Adipose tissue (tissue), 3 donors: Measurements from ENCODE around the gene RASIP1. TPM values are rescaled to one million over a fixed set of nuclear protein-coding genes. Genes with fewer than 3 reads are reported as not detected.
"Not testable (repeated sequence)": the region's sequence is repeated elsewhere in the genome, so short reads cannot be mapped to it uniquely, and the experiment has no call there.

Experiments
- H3K27ac ChIP-seq: one replicate; pipeline ENCODE4 v1.5.1; 2013; ENCODE audit warnings: low read depth, low read length
- WGBS, 3 donors: extraction: QIAGEN DNeasy Blood & Tissue Kit; methylation state at CpG; one replicate each; pipeline ENCODE4 v1.1.7; 2013; 5-methylcytosine and 5-hydroxymethylcytosine counted together
- polyA plus RNA-seq, 3 donors: library from polyadenylated mRNA; stranded (reverse); fragments of 200-250 nt; gene quantifications; one replicate each; pipeline ENCODE4 v1.2.3, GENCODE V29; 2013
- donor health status: healthy with polysubstance abuse.
- donor health status: Bipolar disorder and iron deficiency.
- donor health status: healthy.

The RASIP1 gene
- polyA plus RNA-seq, 3 donors: 8.9 to 58.3 (median 34.8) TPM

- WGBS, 3 donors: 34 to 62% (median 56%) methylated on average over 15 of the region's 15 CpGs
- no peak overlapping the region for H3K27ac ChIP-seq
These were observed 21.6 kb downstream of the RASIP1 start for GRCh38 chr19:48718711-48719231.

- not testable (repeated sequence) for H3K27ac ChIP-seq
- 91 to 96% (median 91%) methylated on average over 12 to 13 of the region's 13 CpGs for WGBS, 3 donors
These were observed 22.3 kb downstream of the RASIP1 start for GRCh38 chr19:48718106-48718505.

DNA sequence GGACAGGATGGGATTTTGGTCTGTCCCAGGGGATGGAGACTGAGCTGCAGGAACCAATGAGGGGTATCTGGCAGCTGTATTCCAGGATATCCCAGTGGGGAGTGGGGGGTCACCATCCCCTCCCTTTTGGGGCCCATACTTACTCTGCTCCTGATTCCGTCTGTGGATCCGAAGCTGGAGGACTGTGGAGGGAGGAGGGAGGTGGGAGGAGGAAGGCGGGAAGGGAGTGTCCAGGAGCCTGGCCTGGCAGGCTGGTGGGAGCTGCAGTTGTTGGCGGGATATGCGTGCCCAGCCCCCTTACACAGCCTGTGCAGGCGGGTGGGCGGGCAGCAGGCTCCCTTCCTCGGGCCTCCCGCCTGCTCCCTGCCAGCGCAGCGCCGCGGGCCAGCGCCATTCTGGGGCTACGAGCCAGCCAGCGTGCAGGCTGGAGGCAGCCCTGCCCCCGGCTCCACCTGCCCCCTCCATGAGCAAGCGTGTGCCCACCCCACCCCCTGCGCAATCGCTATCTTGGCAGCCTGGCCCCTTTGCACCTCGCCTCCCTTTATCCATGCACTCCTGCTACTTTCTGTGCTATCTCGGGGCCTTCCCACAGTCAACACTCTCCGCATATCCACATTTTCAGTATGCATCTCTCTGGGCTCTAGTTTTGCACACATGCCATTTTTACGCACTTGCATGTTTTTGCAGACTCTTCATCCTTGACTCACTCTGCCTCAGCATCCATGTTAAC is 23.7 kb downstream of the RASIP1 start:
- 23 to 35% (median 35%) methylated on average over 19 to 24 of the region's 24 CpGs for WGBS, 3 donors
- no peak overlapping the region for H3K27ac ChIP-seq

DNA sequence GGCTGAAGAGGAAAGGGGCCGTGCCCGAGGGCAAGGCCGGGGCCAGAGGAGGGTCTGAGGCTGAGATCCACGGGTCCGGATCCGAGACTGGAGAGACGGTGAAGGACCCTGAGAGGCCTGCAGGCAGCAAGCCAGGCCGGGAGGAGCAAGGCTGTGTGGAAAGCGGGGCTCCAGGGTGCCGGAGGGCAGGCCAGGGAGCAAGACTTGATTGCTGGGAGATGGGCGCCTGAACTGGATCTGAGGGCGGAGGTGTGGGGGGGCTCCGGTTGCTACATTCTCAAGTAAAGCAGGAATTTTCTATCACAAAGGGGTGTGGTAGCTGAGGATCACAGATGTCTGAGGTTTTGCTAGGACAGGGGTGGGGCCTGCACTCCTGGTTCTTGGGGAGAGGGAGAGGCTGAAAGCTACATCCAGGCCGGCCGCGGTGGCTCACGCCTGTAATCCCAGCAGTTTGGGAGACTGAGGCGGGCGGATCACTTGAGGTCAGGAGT is 24.7 kb downstream of the RASIP1 start:
- no peak overlapping the region for H3K27ac ChIP-seq
- 60 to 74% (median 65%) methylated on average over 18 to 19 of the region's 19 CpGs for WGBS, 3 donors

DNA sequence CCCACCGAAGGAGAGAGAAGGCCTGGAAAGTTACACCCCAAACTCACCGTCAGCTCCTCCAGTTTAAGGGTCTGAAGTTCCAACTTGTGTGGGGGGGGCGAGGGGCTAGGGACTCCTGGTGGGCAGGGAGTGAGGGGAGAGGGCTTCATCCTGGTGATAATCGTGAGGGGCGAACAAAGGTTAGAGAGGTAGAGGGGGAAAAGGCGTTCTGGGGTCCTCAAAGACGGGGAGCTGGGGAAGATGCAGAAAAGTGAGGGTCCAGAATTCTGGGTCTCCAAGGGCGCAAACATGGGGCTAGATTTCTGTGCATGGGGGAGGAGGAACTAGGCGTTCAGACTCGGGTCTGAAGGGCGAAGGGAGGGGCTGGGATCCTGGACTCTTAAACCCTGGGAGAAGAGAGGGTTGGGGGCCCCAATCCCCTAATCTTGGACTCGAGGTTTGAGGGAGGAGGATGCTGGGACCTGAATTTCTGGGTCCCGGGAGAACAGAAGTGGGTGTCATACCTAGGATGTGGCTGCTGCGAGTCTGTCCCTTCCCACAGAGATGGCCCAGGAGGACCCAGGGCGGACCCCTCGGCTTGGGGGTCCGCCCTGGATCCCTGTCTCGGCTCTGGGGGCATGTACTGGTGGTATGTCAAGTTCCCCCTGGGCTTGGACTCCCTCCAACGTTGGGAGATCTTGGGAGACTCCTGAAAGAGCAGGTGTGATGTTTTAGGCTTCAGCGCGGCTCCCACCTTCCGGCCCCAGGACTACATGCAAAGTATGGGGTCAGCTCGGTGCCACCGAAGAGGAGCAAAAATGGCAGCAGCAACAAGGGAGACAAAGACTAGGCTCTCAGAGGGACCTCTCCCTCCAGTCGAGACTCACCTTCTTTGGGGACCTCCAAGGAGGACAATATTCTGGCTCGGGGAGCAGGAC is 25.4 kb downstream of the RASIP1 start:
- WGBS, 3 donors: 53 to 57% (median 55%) methylated on average over 26 of the region's 26 CpGs
- H3K27ac ChIP-seq: no peak overlapping the region

DNA sequence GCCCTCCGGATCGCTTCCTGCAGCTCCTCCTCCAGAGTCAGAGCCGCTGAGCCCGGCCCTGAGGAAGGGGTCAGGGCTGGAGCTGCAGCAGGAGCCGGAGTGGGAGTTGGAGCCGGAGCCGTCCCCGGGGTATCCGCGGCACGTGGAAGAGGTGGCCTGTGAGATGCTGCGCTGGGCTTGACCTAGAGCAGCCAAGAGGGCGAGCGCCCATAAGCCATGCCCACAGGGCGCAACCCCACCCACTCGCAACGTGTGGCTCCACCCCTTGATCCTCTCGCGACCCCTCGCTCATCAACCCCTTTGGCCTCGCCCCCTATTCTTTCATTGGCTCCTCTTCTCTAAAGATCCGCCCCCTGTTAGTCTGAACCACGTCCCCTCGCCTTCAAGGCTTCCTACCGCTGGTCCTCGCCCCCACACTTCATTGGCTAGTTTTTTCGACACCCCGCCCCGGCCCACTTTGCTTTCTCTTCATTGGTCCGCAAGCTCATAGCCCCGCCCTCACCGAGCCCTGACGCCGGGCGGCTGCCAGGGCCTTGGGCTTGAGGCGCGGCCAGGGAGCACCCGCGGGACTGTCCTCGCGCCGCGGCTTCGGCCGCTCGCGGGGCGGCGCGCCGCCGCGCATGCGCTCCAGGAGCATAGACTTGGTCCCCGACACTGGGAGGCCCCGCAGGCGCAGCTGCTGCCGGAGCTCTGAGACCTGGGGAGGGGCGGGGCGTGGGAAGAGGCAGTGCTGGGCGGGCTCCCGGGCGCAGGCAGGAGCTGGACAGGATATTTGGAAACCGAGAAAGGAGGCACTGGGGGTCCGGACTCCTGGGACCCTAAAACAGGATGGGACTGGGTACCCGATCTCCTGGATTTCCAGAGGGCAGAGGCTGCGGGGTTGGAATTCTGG is 26.3 kb downstream of the RASIP1 start:
- no peak overlapping the region for H3K27ac ChIP-seq

DNA sequence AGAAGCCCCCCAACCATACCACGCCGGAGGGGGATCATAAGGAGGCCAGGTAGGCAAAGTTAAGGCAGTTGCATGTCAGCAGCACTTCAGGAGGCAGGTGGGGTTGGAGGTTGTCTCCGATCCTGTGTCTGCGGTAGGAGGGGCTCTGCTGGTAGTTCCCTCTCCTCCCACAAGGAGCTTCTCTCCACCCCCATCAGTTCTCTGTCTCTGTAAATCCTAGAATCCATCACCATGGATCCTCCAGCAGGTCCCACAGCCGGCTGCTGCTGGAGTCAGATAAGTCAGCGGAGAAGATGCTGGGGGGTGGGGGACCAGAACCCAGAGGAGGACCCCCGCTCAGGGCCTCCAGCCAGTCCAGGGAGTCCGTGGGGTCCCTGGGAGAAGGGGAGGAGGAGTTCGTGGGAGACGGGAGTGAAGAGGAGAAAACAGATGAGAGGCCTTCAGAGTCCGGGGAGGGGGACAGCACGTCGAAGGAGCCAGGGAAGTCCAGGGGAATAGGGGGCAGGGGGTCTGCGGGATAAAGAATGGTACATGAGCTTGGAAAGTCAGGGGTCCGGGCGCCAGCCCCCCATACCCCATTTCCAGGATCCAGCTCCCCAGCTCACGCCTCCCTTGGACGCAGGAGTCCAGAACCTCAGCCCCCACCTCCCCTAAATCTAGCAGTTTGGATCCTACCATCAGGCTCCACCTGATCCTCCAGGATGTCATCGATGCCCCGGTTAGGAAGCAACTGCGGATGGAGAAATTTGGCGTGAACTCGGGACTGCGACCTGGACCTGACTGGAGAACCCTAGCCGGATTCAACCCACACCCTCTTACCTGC is 27.2 kb downstream of the RASIP1 start:
- 19 to 25% (median 19%) methylated on average over 24 to 25 of the region's 25 CpGs for WGBS, 3 donors
- H3K27ac ChIP-seq: no peak overlapping the region

More for the DNA sequence above, 26.3 kb downstream of the RASIP1 start:
- WGBS, 3 donors: 0 to 1% (median 1%) methylated on average over 67 of the region's 67 CpGs

- 91 to 94% (median 94%) methylated on average over 4 of the region's 4 CpGs for WGBS, 3 donors
- no peak overlapping the region for H3K27ac ChIP-seq
These were observed 29.2 kb downstream of the RASIP1 start for GRCh38 chr19:48711106-48711662.

- no peak overlapping the region for H3K27ac ChIP-seq
- WGBS, 3 donors: 67 to 71% (median 69%) methylated on average over 10 to 11 of the region's 11 CpGs
These were observed 31.9 kb downstream of the RASIP1 start for GRCh38 chr19:48708471-48708870.

DNA sequence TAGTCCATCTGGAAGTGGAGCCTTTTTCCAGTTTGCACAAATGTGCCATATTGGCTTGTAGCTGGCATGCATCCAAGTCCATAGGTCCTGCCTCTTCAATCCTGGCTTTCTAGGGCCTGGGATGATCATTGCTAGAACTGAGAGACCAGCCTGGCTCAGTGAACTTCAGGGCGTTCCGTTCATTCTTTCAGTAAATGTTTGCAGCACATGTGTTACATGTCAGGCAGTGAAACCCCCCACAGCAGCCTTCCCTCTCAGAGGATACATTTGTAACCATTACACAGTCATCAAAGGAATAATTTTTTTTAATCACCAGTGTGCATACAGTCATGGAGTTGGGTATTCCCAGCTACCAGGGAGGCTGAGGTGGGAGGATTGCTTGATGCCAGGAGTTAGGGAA is 35.0 kb downstream of the RASIP1 start:
- WGBS, 3 donors: 50 to 62% (median 60%) methylated on average over 2 of the region's 2 CpGs

GRCh38 chr19:48703316-48703715 is 37.1 kb downstream of the RASIP1 start:
- 92 to 96% (median 94%) methylated on average over 23 of the region's 23 CpGs for WGBS, 3 donors
- H3K27ac ChIP-seq: no peak overlapping the region

More for the DNA sequence above, 35.0 kb downstream of the RASIP1 start:
- no peak overlapping the region for H3K27ac ChIP-seq

DNA sequence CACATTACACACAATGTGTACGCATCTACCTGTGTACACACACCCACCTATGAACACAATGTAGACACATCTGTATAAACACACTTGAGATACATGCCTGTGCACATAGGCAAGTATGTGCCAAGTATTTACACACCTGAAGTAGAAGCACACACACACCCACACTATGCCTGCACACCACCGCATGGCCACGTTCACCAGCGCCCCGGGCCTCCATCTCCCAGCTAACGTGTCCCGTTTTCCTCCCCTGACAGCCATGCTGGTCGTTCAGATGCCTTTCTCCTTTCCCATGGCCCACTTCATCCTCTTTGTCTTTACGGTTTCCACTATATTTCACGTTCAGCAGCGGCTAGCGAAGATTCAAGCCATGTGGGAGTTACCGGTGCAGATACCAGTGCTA is 37.7 kb downstream of the RASIP1 start:
- H3K27ac ChIP-seq: no peak overlapping the region
- WGBS, 3 donors: 89 to 93% (median 89%) methylated on average over 13 of the region's 13 CpGs

GRCh38 chr19:48698046-48698445 is 42.4 kb downstream of the RASIP1 start:
- no peak overlapping the region for H3K27ac ChIP-seq
- whole genome bisulfite sequencing, 3 donors: 25 to 46% (median 31%) methylated on average over 4 of the region's 4 CpGs

GRCh38 chr19:48696353-48697010 is 43.9 kb downstream of the RASIP1 start:
- no peak overlapping the region for H3K27ac ChIP-seq
- 5 to 10% (median 7%) methylated on average over 34 of the region's 34 CpGs for WGBS, 3 donors

- 27 to 55% (median 47%) methylated on average over 15 to 16 of the region's 16 CpGs for WGBS, 3 donors
- H3K27ac ChIP-seq: no peak within 1 kb of the TSS
These were observed 44.6 kb downstream of the RASIP1 start, which contains the start of gene FUT2 for GRCh38 chr19:48695743-48696352. FUT2 (plus strand) TSS chr19:48695971; CDS start chr19:48702957, 6,986 bp downstream.

DNA sequence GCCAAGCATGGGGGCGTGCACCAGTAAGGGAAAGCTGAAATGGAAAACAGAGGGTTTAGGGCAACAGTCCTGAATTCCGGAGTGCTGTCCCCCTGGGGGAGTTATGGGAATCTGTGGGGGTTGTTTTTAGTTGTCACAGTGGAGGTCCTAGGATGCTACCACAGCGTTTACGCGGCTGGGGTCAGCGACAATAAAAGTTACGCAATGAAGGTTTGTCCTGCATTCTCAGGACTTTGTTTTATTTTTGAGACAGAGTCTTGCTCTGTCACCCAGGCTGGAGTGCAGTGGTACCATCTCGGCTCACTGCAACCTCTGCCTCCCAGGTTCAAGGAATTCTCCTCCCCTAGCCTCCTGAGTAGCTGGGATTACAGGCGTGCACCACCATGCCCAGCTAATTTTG is 46.8 kb downstream of the RASIP1 start:
- H3K27ac ChIP-seq: not testable (repeated sequence)

More for the DNA sequence above, 46.8 kb downstream of the RASIP1 start:
- whole genome bisulfite sequencing, 3 donors: 84 to 92% (median 84%) methylated on average over 9 of the region's 9 CpGs
